HL-60/S4 (cell line): Measurements from ENCODE around the gene TM2D3.

Source experiments
- in situ Hi-C: fragments of 300-500 bp; cut with MboI; formaldehyde crosslinking; loops from 2 replicates; pipeline ENCODE4 v1.14.3; 2022; ENCODE audit warnings: low sequenced_read_pairs

TM2D3 gene, protein sequence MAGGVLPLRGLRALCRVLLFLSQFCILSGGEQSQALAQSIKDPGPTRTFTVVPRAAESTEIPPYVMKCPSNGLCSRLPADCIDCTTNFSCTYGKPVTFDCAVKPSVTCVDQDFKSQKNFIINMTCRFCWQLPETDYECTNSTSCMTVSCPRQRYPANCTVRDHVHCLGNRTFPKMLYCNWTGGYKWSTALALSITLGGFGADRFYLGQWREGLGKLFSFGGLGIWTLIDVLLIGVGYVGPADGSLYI

DNA sequence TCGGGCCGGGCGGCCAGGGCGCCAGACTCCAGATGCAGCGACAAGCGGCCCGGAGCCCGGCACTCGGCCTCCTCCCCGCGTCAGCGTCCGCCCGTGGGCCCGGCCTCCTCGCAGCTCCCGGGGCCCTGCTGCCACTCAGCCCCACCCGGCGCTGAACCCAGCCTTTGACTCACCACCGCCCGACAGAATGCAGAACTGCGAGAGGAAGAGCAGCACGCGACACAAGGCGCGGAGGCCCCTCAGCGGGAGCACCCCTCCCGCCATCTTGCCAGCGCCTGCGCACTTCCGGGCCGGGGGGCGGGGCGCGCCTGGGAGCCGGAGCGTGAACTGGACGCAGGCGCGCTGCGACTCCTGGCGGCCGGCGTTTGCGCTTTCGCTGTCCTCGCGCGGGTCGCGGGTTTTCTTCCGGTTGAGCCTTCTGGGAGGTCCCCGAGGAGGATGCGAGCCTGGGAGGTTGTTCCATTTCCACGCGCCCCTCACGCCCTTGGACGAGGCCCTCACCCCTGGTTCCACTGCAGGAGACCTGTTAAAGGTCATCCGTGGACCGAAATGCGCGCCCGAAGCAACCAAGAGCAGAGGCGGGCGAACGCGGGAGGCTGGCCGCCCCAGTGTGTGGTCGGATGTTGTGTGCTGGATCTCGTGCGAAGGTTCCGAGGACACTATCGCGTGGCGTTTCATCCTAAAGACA, at the start of gene TM2D3:
TSS of gene TM2D3 (minus strand) at position 284 of the 688 bp plus-strand sequence. CDS start at position 264, 20 bp downstream.
- in situ Hi-C loops, result loop anchor here (5.0 kb wide), 1 partner anchor 360 kb away; no protein-coding TSS in a partner anchor

DNA sequence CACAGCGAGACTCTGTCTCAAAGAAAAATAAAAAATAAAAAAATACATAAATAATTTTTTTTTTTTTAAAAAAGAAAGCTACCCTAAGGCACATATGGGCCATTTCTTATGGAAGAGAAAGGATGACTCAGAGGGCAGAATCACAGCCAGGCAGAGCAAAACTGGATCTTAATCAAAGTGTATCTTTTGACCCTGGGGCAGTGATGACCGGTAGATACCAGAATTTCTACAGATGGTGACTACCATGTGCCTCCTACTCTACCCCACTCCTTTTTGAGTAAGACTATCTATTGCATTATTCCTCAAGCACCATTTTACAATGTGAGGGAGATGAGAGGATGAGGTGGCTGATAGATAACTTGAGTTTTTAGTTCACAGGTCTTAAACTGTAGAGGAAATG, 46.1 kb upstream of the TM2D3 start:
- in situ Hi-C loops, result no loop called here

GRCh38 chr15:101697488-101697887, 45.3 kb upstream of the TM2D3 start:
- in situ Hi-C loops, result no loop called here

- in situ Hi-C loops, result no loop called here
Observed at GRCh38 chr15:101696829-101697228, 44.6 kb upstream of the TM2D3 start.

- in situ Hi-C loops, result no loop called here
Observed at GRCh38 chr15:101694261-101694660, 42.1 kb upstream of the TM2D3 start.

- in situ Hi-C loops, result no loop called here
Observed at GRCh38 chr15:101692801-101693598, 40.8 kb upstream of the TM2D3 start.

DNA sequence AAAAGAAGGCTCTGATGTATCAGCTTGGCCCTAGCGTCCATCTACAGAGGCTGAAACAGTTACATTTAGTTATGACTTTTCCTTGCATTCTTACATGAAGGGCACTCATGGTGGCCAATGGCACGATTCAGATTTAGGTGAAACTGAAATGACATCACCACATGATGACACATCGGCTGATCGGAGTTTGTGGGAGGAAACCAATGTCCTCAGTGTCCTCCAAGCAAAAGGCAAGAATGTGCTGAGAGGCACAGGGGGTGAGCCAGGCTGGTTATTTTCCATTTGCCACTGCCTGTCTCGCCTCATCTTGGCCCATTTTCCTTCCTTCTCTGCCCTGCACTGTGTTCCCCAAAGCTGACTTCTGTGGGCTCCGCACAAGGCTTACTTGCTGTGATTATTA, 37.7 kb upstream of the TM2D3 start:
- in situ Hi-C loops, result no loop called here

- in situ Hi-C loops, result no loop called here
Observed at GRCh38 chr15:101686718-101687117, 34.5 kb upstream of the TM2D3 start.

DNA sequence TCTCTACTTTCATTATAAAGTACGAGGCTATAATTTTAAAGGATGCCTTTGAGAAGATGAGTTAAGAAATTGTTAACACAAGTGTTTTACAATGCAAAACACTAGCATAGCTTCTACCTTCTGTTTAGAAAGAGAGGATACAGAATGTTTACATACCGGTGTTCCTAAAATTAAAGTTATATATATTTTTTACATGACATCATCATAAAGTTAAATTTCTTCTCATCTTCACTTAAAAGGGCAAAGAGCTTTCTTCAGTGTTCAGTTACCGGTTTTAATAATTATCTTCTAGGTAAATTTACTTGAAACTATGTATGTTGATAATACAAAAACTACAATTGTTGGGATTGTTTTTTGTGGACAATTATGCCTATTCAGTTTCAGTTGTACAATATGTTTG, 32.7 kb upstream of the TM2D3 start:
- in situ Hi-C loops, result no loop called here

DNA sequence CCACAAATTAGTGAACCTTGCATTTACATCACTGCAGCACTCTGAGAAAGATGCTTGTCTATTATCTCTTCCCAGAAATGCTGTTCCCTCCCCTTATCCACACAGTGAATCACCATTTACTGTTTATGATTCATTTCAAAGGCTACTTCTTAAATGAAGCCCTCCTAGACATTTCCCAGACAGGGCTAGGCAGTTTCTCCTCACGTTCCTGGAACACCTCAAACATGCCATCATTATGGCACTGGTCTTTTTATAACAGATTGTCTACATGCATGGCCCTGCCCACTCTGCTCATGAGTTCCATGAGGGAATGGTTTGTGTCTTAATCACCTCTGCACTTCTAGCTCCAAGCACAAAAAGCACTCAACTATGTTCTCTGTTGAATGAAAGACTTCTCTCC, 32.2 kb upstream of the TM2D3 start:
- in situ Hi-C loops, result no loop called here

DNA sequence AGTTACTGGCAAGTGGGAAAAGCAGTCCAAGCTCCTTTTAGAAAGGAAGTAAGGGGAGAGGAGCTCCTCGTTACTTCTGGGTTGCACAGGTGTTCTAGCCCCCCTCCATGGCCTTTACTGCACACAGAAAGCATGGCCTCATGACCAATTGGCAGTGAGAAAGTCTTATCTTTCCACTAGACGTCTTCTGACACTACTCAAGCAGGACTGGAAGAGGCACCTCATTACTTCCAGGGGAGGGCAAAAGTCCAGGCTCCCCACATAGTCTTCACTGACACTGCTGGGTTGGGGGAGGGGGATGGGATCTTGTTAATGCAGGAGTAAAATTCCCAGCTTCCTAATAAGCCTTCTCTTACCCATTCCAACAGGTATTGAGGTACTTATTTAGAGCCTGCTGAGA, 27.6 kb upstream of the TM2D3 start:
- in situ Hi-C loops, result no loop called here

DNA sequence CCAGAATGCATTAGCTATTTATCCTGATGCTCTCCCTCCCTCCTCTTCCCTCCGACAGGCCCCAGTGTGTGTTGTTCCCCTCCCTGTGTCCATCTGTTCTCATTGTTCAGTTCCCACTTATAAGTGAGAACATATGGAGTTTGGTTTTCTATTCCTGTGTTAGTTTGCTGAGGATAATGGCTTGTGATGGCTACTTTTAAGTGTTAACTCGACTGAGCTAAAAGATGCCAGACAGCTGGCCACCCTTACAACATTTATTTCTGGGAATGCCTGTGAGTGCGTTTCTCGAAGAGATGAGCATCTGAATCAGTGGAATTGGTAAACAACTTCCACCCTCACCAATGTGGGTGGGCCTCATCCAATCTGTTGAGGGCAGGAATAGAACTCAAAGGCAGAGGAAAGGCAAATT, 24.7 kb upstream of the TM2D3 start:
- in situ Hi-C loops, result no loop called here

DNA sequence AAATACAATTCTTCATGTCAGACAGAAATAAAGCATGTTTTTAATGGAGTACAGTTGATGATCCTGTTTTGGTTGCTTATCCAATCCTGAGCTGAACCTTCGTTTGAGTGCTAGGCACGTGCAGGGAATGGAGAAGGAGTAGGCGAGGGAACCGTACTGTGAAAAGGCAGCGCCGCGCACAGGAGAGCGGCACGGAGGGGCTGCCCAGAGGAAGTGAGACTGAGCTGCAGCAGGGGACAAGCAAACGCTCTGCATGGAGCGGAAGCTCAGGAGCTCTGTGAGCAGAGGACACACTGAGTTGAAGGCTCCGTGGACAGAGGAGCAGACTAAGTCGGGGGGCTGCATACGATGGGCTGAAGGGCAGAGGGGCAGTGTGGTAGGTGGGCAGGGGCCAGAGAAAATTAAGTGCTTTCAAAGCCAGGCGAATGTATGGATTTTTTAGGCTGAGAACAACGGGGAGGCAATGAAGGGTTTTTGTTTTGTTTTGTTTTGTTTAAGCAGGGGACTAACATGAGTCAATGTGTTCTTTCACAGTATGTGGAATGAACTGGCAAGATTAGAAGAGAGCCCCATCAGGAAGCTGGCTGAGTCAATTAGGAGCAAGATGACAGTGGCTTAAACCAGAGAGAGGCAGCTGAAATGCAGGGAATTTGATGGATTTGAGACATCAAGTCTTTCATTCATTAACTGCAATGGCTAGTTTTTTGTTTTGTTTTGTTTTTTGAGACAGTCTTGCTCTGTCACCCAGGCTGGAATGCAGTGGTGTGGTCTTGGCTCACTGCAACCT, 23.8 kb upstream of the TM2D3 start:
- in situ Hi-C loops, result no loop called here

DNA sequence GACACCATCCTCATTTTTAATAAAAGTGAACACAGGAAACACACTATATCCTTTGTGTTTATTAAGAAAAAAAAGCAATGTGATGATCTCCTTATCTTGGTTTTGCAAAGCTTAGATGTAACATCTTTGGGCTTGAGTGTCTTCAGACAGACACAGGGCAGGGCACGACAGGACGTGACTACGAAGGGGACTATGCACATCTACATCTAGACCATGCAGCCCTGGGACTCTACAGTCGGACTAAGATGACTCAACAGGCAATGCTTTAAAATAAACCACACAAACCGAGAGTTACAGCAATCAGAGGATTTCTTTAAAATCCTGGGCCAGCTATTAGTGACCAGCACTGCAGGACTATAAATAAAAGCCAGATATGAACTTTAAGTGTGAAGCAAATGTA, 22.8 kb upstream of the TM2D3 start:
- in situ Hi-C loops, result no loop called here

- in situ Hi-C loops, result no loop called here
Observed at GRCh38 chr15:101672298-101672697, 20.1 kb upstream of the TM2D3 start.

GRCh38 chr15:101669744-101670143, 17.6 kb upstream of the TM2D3 start:
- in situ Hi-C loops, result no loop called here

DNA sequence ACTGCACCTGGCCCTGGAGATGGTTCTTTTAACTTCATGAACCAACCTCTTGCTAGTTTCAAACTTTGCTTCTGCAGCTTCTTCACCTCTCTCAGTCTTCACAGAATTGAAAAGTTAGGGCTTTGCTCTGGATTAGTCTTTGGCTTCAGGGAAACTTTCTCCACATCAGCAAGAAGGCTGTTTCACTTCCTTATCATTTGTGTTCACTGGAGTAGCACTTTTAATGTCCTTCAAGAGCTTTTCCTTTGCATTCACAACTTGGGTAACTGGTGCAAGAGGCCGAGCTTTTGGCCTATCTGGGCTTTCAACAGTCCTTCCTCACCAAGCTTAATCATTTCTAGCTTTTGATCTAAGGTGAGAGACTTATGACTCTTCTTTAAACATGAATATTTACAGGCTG, 15.7 kb upstream of the TM2D3 start:
- in situ Hi-C loops, result no loop called here

GRCh38 chr15:101664303-101664913, 12.2 kb upstream of the TM2D3 start:
- in situ Hi-C loops, result no loop called here

GRCh38 chr15:101662203-101662602, 10.0 kb upstream of the TM2D3 start:
- in situ Hi-C loops, result no loop called here

DNA sequence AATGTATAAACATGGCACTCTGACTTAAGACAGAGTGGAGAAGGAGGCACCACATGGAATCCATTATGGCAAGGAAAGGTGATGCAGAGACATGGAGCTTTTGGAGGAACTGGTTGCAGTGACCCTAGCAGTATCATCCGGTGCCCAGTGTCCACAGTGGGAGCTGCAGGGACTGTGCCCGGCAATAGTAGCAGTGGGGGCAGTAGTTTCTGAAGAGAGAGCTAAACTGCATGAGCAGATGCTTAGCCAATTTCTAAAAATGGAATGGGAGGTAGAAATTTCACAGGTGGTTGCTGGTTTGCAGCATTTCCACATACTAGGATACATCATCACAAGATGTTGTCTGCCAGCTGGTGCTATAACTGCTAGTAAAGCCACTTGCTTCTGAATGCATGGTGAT, 7.8 kb upstream of the TM2D3 start:
- in situ Hi-C loops, result no loop called here
